ENCODE data around the gene PTPRE.

DNA sequence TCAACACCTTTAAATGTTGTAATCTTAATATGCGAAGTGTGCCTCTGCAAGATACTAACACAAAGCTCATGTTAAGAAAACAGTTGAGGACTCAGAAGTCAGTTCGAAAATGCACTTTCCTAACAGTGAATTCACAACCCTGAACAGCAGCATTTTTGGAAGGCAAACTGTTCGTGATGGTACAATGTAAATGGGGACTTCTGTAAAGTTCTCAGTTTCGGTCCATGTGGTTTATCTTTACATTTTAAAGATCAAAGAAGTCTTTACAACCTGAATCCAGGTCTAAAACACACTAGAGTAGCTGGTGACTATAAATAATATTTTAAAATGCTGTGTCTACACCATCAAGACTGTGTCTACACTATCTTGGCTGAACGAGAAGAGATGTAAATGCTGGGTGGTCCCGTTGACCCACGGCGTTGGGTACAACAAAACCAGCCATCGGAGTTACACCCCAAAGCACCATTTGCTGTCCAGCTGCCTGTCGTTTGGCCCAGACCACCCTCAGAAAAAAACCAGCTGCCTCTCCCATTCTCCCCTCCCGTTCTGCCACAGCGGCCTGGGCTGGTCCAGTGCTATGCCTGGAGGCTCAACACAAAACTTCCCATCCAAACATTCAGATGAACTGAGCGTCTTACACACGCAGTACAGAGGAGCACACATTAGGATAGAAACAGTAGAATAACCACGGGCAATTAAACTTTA is 176.4 kb downstream of the PTPRE start:
- TF ChIP-seq, protein P1, sequence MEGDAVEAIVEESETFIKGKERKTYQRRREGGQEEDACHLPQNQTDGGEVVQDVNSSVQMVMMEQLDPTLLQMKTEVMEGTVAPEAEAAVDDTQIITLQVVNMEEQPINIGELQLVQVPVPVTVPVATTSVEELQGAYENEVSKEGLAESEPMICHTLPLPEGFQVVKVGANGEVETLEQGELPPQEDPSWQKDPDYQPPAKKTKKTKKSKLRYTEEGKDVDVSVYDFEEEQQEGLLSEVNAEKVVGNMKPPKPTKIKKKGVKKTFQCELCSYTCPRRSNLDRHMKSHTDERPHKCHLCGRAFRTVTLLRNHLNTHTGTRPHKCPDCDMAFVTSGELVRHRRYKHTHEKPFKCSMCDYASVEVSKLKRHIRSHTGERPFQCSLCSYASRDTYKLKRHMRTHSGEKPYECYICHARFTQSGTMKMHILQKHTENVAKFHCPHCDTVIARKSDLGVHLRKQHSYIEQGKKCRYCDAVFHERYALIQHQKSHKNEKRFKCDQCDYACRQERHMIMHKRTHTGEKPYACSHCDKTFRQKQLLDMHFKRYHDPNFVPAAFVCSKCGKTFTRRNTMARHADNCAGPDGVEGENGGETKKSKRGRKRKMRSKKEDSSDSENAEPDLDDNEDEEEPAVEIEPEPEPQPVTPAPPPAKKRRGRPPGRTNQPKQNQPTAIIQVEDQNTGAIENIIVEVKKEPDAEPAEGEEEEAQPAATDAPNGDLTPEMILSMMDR (IDR thresholded peaks at IDR 0.05) = no peak
- no peak for TF ChIP-seq POLR2A (IDR thresholded peaks at IDR 0.05)

All from lower leg skin (tissue), 3 donors.